Mammary epithelial cell (primary cell): ENCODE measurements around the gene CNTRL.

Experiments used
- EZH2 ChIP-seq: IDR thresholded peaks from 2 replicates; pipeline ENCODE4 v1.6.1; 2012; ENCODE audit warnings: low read length, inconsistent platforms, borderline replicate concordance
- TF ChIP-seq, protein P1 (sequence below), 2 donors: IDR thresholded peaks in 1 of 2; conservative IDR thresholded peaks in 1 of 2; 2 replicates each; pipeline ENCODE4 v1.5.1; 2011 to 2012; ENCODE audit warnings: inconsistent platforms in 2 of 2, low read length in 2 of 2, mild to moderate bottlenecking in 2 of 2, control low read depth in 1 of 2, low read depth in 1 of 2; ENCODE audit not compliant: insufficient read depth in 1 of 2; ENCODE audit errors: extremely low read depth in 1 of 2

DNA sequence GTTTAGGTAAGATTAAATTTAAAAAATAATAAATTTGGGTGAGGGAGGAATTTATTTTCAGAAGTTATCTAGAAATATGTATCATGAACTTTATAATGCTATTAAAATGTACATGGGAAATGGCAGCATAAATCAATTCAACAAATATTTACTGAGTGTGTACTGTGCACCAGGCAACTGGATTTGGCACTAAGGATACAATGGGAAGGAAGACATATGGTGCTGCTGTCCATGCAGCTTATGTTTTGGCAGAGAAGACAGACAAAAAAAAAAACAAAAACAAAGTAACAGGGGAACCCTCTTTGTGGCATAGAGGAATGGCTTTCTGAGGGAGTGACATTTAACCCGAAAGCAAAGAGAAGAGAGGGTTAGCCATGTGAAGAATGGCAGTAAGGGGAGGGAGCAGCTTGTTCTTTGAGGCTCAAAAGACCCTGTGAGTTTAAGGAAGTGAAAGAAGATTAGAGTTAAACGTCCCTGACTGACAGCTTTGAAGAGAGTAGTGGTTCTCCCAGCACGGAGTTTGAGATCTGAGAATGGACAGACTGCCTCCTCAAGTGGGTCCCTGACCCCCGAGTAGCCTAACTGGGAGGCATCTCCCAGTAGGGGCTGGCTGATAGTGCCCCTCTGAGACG, 23.9 kb downstream of the CNTRL start:
- TF ChIP-seq, protein P1, sequence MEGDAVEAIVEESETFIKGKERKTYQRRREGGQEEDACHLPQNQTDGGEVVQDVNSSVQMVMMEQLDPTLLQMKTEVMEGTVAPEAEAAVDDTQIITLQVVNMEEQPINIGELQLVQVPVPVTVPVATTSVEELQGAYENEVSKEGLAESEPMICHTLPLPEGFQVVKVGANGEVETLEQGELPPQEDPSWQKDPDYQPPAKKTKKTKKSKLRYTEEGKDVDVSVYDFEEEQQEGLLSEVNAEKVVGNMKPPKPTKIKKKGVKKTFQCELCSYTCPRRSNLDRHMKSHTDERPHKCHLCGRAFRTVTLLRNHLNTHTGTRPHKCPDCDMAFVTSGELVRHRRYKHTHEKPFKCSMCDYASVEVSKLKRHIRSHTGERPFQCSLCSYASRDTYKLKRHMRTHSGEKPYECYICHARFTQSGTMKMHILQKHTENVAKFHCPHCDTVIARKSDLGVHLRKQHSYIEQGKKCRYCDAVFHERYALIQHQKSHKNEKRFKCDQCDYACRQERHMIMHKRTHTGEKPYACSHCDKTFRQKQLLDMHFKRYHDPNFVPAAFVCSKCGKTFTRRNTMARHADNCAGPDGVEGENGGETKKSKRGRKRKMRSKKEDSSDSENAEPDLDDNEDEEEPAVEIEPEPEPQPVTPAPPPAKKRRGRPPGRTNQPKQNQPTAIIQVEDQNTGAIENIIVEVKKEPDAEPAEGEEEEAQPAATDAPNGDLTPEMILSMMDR (conservative IDR thresholded peaks at IDR 0.05 in 1 of 2, IDR thresholded peaks at IDR 0.05 in 1 of 2; ENCODE audit: extremely low read depth in 1 of 2, insufficient read depth in 1 of 2, low read depth in 1 of 2, low read length in 2 of 2): no peak
- TF ChIP-seq EZH2: no peak
